SH-SY5Y (cell line): Measurements from ENCODE around the gene PRF1.

Experiments
- GATA2 ChIP-seq: IDR thresholded peaks from 2 replicates; pipeline ENCODE4 v1.6.1; 2011; ENCODE audit warnings: mild to moderate bottlenecking, low read depth, low read length
- GATA3 ChIP-seq: IDR thresholded peaks from 2 replicates; pipeline ENCODE4 v1.6.1; 2011; ENCODE audit warnings: low read depth, mild to moderate bottlenecking, low read length, moderate library complexity

DNA sequence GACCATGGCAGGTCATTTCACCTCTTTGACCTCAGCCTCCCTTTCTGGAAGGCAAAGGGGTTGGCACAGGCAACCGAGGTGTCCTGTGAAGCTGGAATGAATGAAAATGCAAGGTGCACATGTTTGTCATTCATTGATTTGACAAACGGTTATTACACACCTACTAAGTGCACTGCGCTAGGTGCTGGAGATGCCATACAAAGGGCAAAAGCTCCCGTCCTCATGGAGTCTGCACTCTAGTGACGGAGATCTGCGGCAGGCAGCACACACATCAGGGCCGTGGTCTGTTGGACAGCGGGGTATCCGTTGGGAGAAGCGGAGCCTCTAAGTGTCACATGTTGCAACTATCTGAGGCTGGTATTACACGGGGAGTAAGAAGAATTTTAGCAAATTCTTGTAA lies 44.2 kb downstream of the PRF1 start:
- TF ChIP-seq GATA2 (no peak), GATA3 (no peak)
